H1 (cell line): ENCODE measurements around the gene CCNK. TPM values are rescaled to one million over a fixed set of nuclear protein-coding genes. Genes with fewer than 3 reads are reported as not detected.

ENCODE experiments used
- CTCF ChIA-PET: fragments of 300-600 bp; sonication (Branson Sonifier 250); formaldehyde crosslinking; loops from one replicate; lab custom pipeline; 2021; ENCODE audit not compliant: partially characterized antibody; lab: Charles Lee
- POLR2A ChIA-PET: fragments of 300-600 bp; sonication (Branson Sonifier 250); formaldehyde crosslinking; loops from one replicate; lab custom pipeline; 2021; ENCODE audit warnings: inconsistent platforms; ENCODE audit not compliant: partially characterized antibody; lab: Charles Lee
- DNase-seq, 2 experiments: peaks; one replicate each; pipeline versions ENCODE4 v3.0.0 to v3.0.0-alpha.2; 2010 to 2022; ENCODE audit warnings: low spot score in 2 of 2, low read depth in 1 of 2, mixed read lengths in 1 of 2
- FAIRE-seq: peaks from 2 replicates; lab custom pipeline; 2011; peaks lifted over from hg19 to GRCh38; lab: Jason Lieb, UNC
- H2AFZ ChIP-seq: 2 replicates; pipeline ENCODE4 v1.8.1; 2012; ENCODE audit warnings: low read length, inconsistent platforms
- H2AK5ac ChIP-seq: 2 replicates; pipeline ENCODE4 v1.6.1; 2013; ENCODE audit warnings: low read depth, low read length
- H2BK120ac ChIP-seq: replicated peaks from 2 replicates; pipeline ENCODE3; 2013; ENCODE audit warnings: low read depth, low read length, inconsistent platforms
- H2BK12ac ChIP-seq: 2 replicates; pipeline ENCODE4 v1.6.1; 2013; ENCODE audit warnings: low read depth, low read length
- H2BK15ac ChIP-seq: 2 replicates; pipeline ENCODE4 v1.6.1; 2013; ENCODE audit warnings: low read length
- H2BK20ac ChIP-seq: 2 replicates; pipeline ENCODE4 v1.6.1; 2013; ENCODE audit warnings: low read length
- H2BK5ac ChIP-seq: 2 replicates; pipeline ENCODE4 v1.6.1; 2013; ENCODE audit warnings: low read depth, low read length
- H3K14ac ChIP-seq: 2 replicates; pipeline ENCODE4 v1.6.1; 2013; ENCODE audit warnings: inconsistent platforms; ENCODE audit not compliant: insufficient read length
- H3K18ac ChIP-seq: 2 replicates; pipeline ENCODE4 v1.6.1; 2013; ENCODE audit warnings: low read length; ENCODE audit errors: extremely low read depth
- H3K23ac ChIP-seq: 2 replicates; pipeline ENCODE4 v1.6.1; 2013; ENCODE audit warnings: inconsistent platforms; ENCODE audit not compliant: insufficient read length
- H3K23me2 ChIP-seq: 2 replicates; pipeline ENCODE4 v1.6.1; 2013; ENCODE audit warnings: low read depth, low read length
- H3K27ac ChIP-seq: 2 replicates; pipeline ENCODE4 v1.6.1; 2011; ENCODE audit warnings: low read depth, low read length, inconsistent platforms
- H3K27me3 ChIP-seq, 4 experiments: replicated peaks in 1 of 4; 1 replicate in 1 of 4; 2 replicates in 3 of 4; pipeline versions ENCODE4 v1.6.1 to v1.8.1; 2011 to 2013; ENCODE audit warnings: low read length in 3 of 4, mild to moderate bottlenecking in 3 of 4, inconsistent platforms in 2 of 4, mixed read lengths in 2 of 4, moderate library complexity in 1 of 4; ENCODE audit not compliant: control insufficient read depth in 3 of 4, insufficient read depth in 3 of 4; ENCODE audit errors: extremely low read depth in 1 of 4
- H3K36me3 ChIP-seq, 4 experiments: 2 replicates each; pipeline versions ENCODE4 v1.6.1 to v1.8.1; 2011 to 2013; ENCODE audit warnings: mild to moderate bottlenecking in 4 of 4, low read length in 3 of 4, moderate library complexity in 2 of 4, control low read depth in 1 of 4, inconsistent platforms in 1 of 4; ENCODE audit not compliant: insufficient read depth in 4 of 4, control insufficient read depth in 2 of 4
- H3K4ac ChIP-seq: replicated peaks from 2 replicates; pipeline ENCODE3; 2013; ENCODE audit warnings: low read length, low read depth, mixed read lengths, inconsistent platforms; ENCODE audit not compliant: insufficient read length
- H3K4me1 ChIP-seq, 4 experiments: replicated peaks in 1 of 4; 1 replicate in 1 of 4; 2 replicates in 3 of 4; pipeline versions ENCODE4 v1.6.1 to v1.8.1; 2011 to 2013; ENCODE audit warnings: low read length in 3 of 4, inconsistent platforms in 2 of 4, mixed read lengths in 1 of 4; ENCODE audit not compliant: insufficient read depth in 4 of 4, control insufficient read depth in 3 of 4
- H3K4me2 ChIP-seq, 2 experiments: 2 replicates each; pipeline versions ENCODE4 v1.6.1 to v1.8.1; 2011 to 2013; ENCODE audit warnings: low read depth in 2 of 2, low read length in 2 of 2, control low read depth in 1 of 2, inconsistent platforms in 1 of 2, mild to moderate bottlenecking in 1 of 2; ENCODE audit not compliant: insufficient read depth in 1 of 2
- H3K4me3 ChIP-seq, 4 experiments: fragments of 200-600, 300-600 bp in 1 of 4; sonication (generic), shearing (Covaris generic), sonication (Bioruptor Twin) in 1 of 4; 2 replicates each; pipeline versions ENCODE4 v1.5.1 to v1.8.1; 2011 to 2016; ENCODE audit warnings: low read length in 4 of 4, low read depth in 3 of 4, control low read depth in 2 of 4, inconsistent platforms in 2 of 4, mild to moderate bottlenecking in 2 of 4, mixed read lengths in 1 of 4, moderate library complexity in 1 of 4; ENCODE audit not compliant: insufficient read depth in 2 of 4; ENCODE audit errors: extremely low read depth in 1 of 4
- H3K56ac ChIP-seq: replicated peaks from 2 replicates; pipeline ENCODE3; 2013; ENCODE audit warnings: low read depth, mild to moderate bottlenecking, mixed read lengths, low read length, inconsistent platforms; ENCODE audit not compliant: insufficient read length
- H3K79me1 ChIP-seq: 2 replicates; pipeline ENCODE4 v1.6.1; 2013; ENCODE audit warnings: low read depth, low read length, control low read depth
- H3K79me2 ChIP-seq, 2 experiments: 2 replicates each; pipeline versions ENCODE4 v1.6.1 to v1.8.1; 2012 to 2013; ENCODE audit warnings: low read length in 2 of 2, mild to moderate bottlenecking in 2 of 2, inconsistent platforms in 1 of 2; ENCODE audit not compliant: insufficient read depth in 2 of 2, control insufficient read depth in 1 of 2
- H3K9ac ChIP-seq, 4 experiments: replicated peaks in 1 of 4; 1 replicate in 1 of 4; 2 replicates in 3 of 4; pipeline versions ENCODE4 v1.6.1 to v1.8.1; 2011 to 2013; ENCODE audit warnings: low read depth in 3 of 4, low read length in 3 of 4, control low read depth in 2 of 4, mild to moderate bottlenecking in 2 of 4, moderate library complexity in 2 of 4, inconsistent platforms in 1 of 4; ENCODE audit errors: extremely low read depth in 1 of 4
- H3K9me3 ChIP-seq, 2 experiments: 2 replicates each; pipeline versions ENCODE4 v1.6.1 to v1.8.1; 2012 to 2013; ENCODE audit warnings: mild to moderate bottlenecking in 2 of 2, moderate library complexity in 2 of 2, control low read depth in 1 of 2, inconsistent platforms in 1 of 2, low read depth in 1 of 2, low read length in 1 of 2, mixed read lengths in 1 of 2; ENCODE audit not compliant: insufficient read depth in 2 of 2
- H4K20me1 ChIP-seq, 2 experiments: replicated peaks in 1 of 2; 2 replicates each; pipeline versions ENCODE3 to v1.8.1; 2011 to 2013; ENCODE audit warnings: inconsistent platforms in 2 of 2, low read length in 2 of 2, mild to moderate bottlenecking in 1 of 2; ENCODE audit not compliant: insufficient read depth in 2 of 2, control insufficient read depth in 1 of 2
- H4K5ac ChIP-seq: 2 replicates; pipeline ENCODE4 v1.6.1; 2013; ENCODE audit warnings: low read length, low read depth, mixed read lengths, inconsistent platforms; ENCODE audit not compliant: insufficient read length
- H4K8ac ChIP-seq: 2 replicates; pipeline ENCODE4 v1.8.0; 2013; ENCODE audit warnings: mild to moderate bottlenecking, moderate library complexity, low read length, inconsistent platforms; ENCODE audit not compliant: insufficient read depth; ENCODE audit errors: extremely low read depth
- H4K91ac ChIP-seq: replicated peaks from 2 replicates; pipeline ENCODE3; 2013; ENCODE audit warnings: low read length, mixed read lengths, inconsistent platforms; ENCODE audit not compliant: insufficient read length
- NANOG ChIP-seq: IDR thresholded peaks from 2 replicates; pipeline ENCODE4 v1.6.1; 2011; ENCODE audit warnings: low read length, low read depth, mild to moderate bottlenecking, inconsistent platforms; ENCODE audit not compliant: insufficient read depth, poor library complexity, severe bottlenecking
- WGBS, 2 experiments: shearing (Covaris generic) in 1 of 2; methylation state at CpG; one replicate each; pipeline versions ENCODE4 v1.1.6 to v1.1.7; 2013 to 2015; ENCODE audit warnings: low lambda C conversion rate in 2 of 2, mixed read lengths in 2 of 2, inconsistent platforms in 1 of 2, low coverage in 1 of 2, missing lambda C conversion rate in 1 of 2; ENCODE audit not compliant: insufficient replicate concordance in 2 of 2, insufficient coverage in 1 of 2, insufficient read length in 1 of 2; ENCODE audit errors: extremely low coverage in 1 of 2, missing lambda C conversion rate in 1 of 2; 5-methylcytosine and 5-hydroxymethylcytosine counted together
- polyA plus RNA-seq, 7 experiments: library from polyadenylated mRNA; depleted of rRNA in 3 of 7; stranded (reverse) in 5 of 7; unstranded in 2 of 7; fragments of >200 nt in 5 of 7; fragments of 200-250 nt in 2 of 7; gene quantifications; 1 replicate in 5 of 7; 2 replicates in 1 of 7; 4 replicates in 1 of 7; pipeline versions ENCODE4 v1.2.1 to v1.2.3, GENCODE V29; 2011 to 2013; ENCODE audit warnings: missing spikeins in 2 of 7, mixed read lengths in 2 of 7
- total RNA-seq: library from RNA; stranded (reverse); fragmentation: NEBNext Ultra II Directional; extraction: Animal tissue kit (Norgen Biotek cat#: 25700); gene quantifications from 2 replicates; pipeline ENCODE4 v1.2.1, GENCODE V29; 2021

Gene CCNK
- total and polyA plus RNA-seq, 2 of the 8 experiments (the other 6 are each of a cell fraction or from before 2014, with no cell fraction given) = 10.7 to 82.7 TPM

DNA sequence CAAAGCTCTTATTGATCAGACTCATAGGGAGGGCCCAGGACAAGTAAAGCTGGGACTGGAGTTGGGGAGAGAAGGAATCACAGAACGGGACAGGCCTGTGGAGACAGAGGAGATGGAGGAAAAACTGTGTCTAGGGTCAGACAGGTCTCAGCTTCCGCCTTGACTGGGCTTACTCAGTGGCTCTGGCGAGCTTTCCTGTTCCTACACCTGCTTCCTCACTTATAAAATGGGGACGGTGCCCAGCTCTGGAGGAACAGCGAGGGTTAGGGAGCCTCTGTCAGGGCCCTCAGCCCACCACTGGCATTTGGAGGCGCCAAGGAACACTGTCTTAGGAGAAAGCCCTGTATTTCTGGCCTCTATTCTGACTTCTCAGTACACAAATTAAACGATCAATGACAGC lies 35.3 kb upstream of the CCNK start:
- Histone ChIP-seq H3K4me3 (no peak overlapping the region), H3K56ac (no peak overlapping the region), H2AK5ac (no peak overlapping the region), H3K27ac (no peak overlapping the region), H3K4me2 (no peak overlapping the region), H2BK15ac (no peak overlapping the region), H4K20me1 (peaks cover 2 to 5% of the 10 kb centered on the region in 2 experiments), H3K14ac (no peak overlapping the region), H4K8ac (no peak overlapping the region), H2BK5ac (no peak overlapping the region), H2AFZ (no peak overlapping the region), H3K79me2 (0 out of 4 replicates have a peak, but pooled peaks cover 0 to 2% of the 10 kb centered on the region in 2 experiments), H3K4ac (no peak overlapping the region), H2BK20ac (no peak overlapping the region), H2BK12ac (no peak overlapping the region), H4K91ac (no peak overlapping the region), H3K9me3 (no peaks in the 10 kb centered on the region), H3K4me1 (no peaks in the 10 kb centered on the region), H3K23me2 (no peaks in the 10 kb centered on the region), H4K5ac (no peak overlapping the region), H3K9ac (no peak overlapping the region), H3K79me1 (no peaks in the 10 kb centered on the region; the same call in 1 of the 2 replicates), H3K23ac (no peak overlapping the region), H3K27me3 (no peaks in the 10 kb centered on the region), H3K18ac (no peak overlapping the region), H2BK120ac (no peak overlapping the region), H3K36me3 (peaks cover 0 to 9% (median 6%) of the 10 kb centered on the region in 4 experiments; a peak in 2 of 8 replicates)
- FAIRE-seq (no peak), DNase-seq (no peak)
- POLR2A ChIA-PET = no interaction called here
- CTCF ChIA-PET = interaction anchor here (0.6 to 1.4 kb wide), 4 partner anchors 9 to 37 kb away, joined by 3 to 4 read pairs (median 3); no protein-coding TSS in a partner anchor
- 80% methylated on average over 7 of the region's 7 CpGs; no CpG with 5 or more reads in 1 of the 2 experiments for whole genome bisulfite sequencing, 2 experiments
- no peak for TF ChIP-seq NANOG
